Measurements from ENCODE around the gene PRIM1. TPM values are rescaled to one million over a fixed set of nuclear protein-coding genes. Genes with fewer than 3 reads are reported as not detected.

PRIM1 gene
- total RNA-seq, 1 donor from 2014 or later: 3.7 TPM

DNA sequence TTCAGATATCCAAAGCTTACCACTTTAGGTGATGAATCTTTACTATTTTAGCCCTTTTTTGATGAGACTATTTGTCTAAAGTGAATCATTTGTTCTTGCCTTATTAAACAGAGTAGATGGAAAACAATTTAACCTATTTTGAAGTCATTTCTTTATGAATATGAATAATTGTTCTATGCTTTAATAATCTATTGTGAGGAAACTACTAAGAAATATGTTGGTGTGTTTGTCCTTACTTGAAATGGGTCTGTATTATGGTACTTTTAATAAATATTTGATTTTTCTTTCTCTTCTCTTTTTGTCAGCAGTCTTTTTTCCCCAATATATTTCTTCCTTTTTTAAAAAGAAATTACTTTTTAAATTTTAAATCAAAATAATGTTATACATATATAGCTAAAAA is 35.4 kb upstream of the PRIM1 start:
- Histone ChIP-seq H3K4me3 (ENCODE audit: low read depth, low read length) (no peak overlapping the region), H3K36me3 (ENCODE audit: control insufficient read depth, insufficient read depth, low read length) (no peaks in the 10 kb centered on the region), H3K27me3 (ENCODE audit: control insufficient read depth, insufficient read depth, low read length) (no peaks in the 10 kb centered on the region)
- TF ChIP-seq, protein P1, sequence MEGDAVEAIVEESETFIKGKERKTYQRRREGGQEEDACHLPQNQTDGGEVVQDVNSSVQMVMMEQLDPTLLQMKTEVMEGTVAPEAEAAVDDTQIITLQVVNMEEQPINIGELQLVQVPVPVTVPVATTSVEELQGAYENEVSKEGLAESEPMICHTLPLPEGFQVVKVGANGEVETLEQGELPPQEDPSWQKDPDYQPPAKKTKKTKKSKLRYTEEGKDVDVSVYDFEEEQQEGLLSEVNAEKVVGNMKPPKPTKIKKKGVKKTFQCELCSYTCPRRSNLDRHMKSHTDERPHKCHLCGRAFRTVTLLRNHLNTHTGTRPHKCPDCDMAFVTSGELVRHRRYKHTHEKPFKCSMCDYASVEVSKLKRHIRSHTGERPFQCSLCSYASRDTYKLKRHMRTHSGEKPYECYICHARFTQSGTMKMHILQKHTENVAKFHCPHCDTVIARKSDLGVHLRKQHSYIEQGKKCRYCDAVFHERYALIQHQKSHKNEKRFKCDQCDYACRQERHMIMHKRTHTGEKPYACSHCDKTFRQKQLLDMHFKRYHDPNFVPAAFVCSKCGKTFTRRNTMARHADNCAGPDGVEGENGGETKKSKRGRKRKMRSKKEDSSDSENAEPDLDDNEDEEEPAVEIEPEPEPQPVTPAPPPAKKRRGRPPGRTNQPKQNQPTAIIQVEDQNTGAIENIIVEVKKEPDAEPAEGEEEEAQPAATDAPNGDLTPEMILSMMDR (IDR thresholded peaks at IDR 0.05; ENCODE audit: insufficient read depth, low read length, severe bottlenecking): no peak
- FAIRE-seq (no peak), DNase-seq (ENCODE audit: low read depth) (no peak)

DNA sequence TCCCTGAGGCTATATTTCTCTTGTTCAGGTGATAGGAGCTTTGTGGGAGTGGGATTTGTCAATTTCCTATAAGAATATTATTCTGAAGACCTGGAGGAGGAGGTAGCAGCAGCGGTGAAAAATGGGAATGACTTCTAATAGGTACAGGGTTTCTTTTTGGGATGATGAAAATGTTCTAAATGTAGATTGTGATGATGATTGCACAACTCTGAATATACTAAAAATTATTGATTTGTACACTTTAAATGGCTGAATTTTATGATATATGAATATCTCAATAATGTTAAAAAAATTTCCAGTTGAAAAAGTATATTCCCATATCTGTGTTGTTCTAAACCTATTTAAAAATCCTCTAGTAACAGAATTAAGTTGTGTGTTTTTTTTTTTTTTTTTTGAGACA is 33.8 kb upstream of the PRIM1 start:
- FAIRE-seq: no peak
- Histone ChIP-seq H3K27me3 (ENCODE audit: control insufficient read depth, insufficient read depth, low read length) (no peaks in the 10 kb centered on the region), H3K4me3 (ENCODE audit: low read depth, low read length) (no peak overlapping the region), H3K36me3 (ENCODE audit: control insufficient read depth, insufficient read depth, low read length) (no peaks in the 10 kb centered on the region)
- DNase-seq (ENCODE audit: low read depth): no peak
- TF ChIP-seq, protein P1 (IDR thresholded peaks at IDR 0.05; ENCODE audit: insufficient read depth, low read length, severe bottlenecking): no peak

DNA sequence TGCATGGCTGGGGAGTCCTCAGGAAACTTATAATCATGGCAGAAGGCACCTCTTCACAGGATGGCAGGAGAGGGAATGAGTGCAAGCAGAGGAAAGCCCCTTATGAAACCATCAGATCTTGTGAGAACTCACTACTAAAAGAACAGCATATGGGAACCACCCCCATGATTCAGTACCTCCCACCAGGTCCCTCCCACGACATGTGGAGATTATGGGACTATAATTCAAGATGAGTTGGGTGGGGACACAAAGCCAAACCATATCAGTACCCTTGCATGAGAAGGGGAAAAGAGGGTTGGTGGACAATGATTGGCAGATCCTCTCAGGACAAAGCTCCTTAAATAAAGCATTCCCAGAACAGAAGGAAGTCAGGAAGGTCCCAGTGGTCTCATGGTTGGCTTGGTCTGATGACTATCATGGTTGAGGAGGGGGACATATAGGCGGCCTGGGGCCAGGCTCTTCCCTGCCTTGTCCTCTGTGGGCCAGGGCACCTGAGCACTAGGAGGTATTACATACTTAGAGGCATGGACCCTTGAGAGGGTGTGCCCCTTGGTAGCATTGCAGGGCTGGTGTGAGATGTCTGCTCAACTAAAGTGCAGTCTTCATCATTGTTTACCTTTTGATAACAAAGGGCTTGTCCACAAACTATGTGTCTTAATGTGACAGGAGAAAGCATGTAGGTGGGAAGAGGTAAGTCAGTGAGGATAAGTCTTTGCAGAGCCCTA is 33.2 kb upstream of the PRIM1 start:
- FAIRE-seq: no peak
- H3K27me3 ChIP-seq (ENCODE audit: control insufficient read depth, insufficient read depth, low read length): no peaks in the 10 kb centered on the region
- TF ChIP-seq, protein P1 (IDR thresholded peaks at IDR 0.05; ENCODE audit: insufficient read depth, low read length, severe bottlenecking): no peak
- no peak overlapping the region for H3K4me3 ChIP-seq (ENCODE audit: low read depth, low read length)
- DNase-seq (ENCODE audit: low read depth): peak; percentile 21
- no peaks in the 10 kb centered on the region for H3K36me3 ChIP-seq (ENCODE audit: control insufficient read depth, insufficient read depth, low read length)

DNA sequence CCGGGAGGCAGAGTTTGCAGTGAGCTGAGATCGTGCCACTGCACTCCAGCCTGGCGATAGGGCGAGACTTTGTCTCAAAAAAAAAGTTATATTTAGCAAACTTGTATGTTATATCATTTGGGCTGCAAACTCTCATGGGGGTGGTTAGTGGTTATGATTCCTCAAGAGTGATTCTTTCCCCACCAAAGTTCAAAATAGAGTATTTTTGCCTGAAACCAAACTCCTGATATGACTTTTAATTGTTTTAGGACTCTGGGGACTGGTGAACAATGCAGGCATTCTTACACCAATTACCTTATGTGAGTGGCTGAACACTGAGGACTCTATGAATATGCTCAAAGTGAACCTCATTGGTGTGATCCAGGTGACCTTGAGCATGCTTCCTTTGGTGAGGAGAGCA is 29.6 kb upstream of the PRIM1 start:
- no peak for FAIRE-seq
- DNase-seq (ENCODE audit: low read depth): no peak
- no peaks in the 10 kb centered on the region for H3K36me3 ChIP-seq (ENCODE audit: control insufficient read depth, insufficient read depth, low read length)
- no peaks in the 10 kb centered on the region for H3K27me3 ChIP-seq (ENCODE audit: control insufficient read depth, insufficient read depth, low read length)
- no peak overlapping the region for H3K4me3 ChIP-seq (ENCODE audit: low read depth, low read length)
- TF ChIP-seq, protein P1 (IDR thresholded peaks at IDR 0.05; ENCODE audit: insufficient read depth, low read length, severe bottlenecking): no peak

DNA sequence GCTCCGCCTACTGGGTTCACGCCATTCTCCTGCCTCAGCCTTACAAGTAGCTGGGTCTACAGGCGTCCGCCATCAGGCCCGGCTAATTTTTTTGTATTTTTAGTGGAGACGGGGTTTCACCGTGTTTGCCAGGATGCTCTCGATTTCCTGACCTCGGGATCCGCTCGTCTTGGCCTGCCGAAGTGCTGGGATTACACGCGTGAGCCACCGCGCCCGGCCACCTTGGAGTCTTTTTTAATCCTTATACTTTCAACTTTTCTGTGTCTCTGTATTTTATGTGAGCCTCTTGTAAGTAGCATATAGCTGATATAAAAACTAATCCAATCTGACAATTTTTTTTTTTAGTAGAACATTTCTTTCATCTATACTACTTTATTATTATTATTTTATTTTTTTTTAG is 26.6 kb upstream of the PRIM1 start:
- no peak overlapping the region for H3K4me3 ChIP-seq (ENCODE audit: low read depth, low read length)
- TF ChIP-seq, protein P1 (IDR thresholded peaks at IDR 0.05; ENCODE audit: insufficient read depth, low read length, severe bottlenecking): no peak
- DNase-seq (ENCODE audit: low read depth) (no peak), FAIRE-seq (no peak)
- H3K36me3 ChIP-seq (ENCODE audit: control insufficient read depth, insufficient read depth, low read length): no peaks in the 10 kb centered on the region
- H3K27me3 ChIP-seq (ENCODE audit: control insufficient read depth, insufficient read depth, low read length): no peaks in the 10 kb centered on the region

DNA sequence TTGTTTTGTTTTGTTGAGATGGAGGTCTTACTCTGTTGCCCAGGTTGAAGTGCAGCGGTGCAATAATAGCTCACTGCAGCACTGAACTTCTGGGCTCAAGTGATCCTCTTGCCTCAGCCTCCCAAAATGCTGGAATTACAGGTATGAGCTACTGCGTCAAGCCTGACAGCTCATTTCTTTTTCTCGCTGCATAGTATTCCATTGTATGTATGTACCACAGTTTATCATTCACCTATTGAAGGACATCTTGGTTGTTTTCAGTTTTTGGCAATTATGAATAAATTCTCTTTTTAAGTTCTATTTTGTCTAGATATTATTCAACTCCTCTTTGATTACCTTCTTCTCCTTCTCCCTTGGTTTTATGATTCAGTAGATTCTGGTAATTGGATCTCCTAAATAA is 24.5 kb upstream of the PRIM1 start:
- DNase-seq (ENCODE audit: low read depth) (no peak), FAIRE-seq (no peak)
- TF ChIP-seq, protein P1 (IDR thresholded peaks at IDR 0.05; ENCODE audit: insufficient read depth, low read length, severe bottlenecking): no peak
- Histone ChIP-seq H3K36me3 (ENCODE audit: control insufficient read depth, insufficient read depth, low read length) (no peaks in the 10 kb centered on the region), H3K4me3 (ENCODE audit: low read depth, low read length) (no peak overlapping the region), H3K27me3 (ENCODE audit: control insufficient read depth, insufficient read depth, low read length) (no peaks in the 10 kb centered on the region)
